Measurements from ENCODE around the gene EPB41L4B. TPM values are rescaled to one million over a fixed set of nuclear protein-coding genes. Genes with fewer than 3 reads are reported as not detected.

The EPB41L4B gene
- total RNA-seq, 4 donors from 2014 or later: 0.42 to 2.3 (median 1.5) TPM

- no peak for DNase-seq (ENCODE audit: extremely low spot score)
- H3K4me1 ChIP-seq: peaks cover 0 to 3% (median 0%) of the 10 kb centered on the region in 4 donors
- TF ChIP-seq EP300 (IDR thresholded peaks at IDR 0.05) (no peak), POLR2AphosphoS5 (IDR thresholded peaks at IDR 0.05) (no peak), POLR2A (IDR thresholded peaks at IDR 0.05; ENCODE audit: low read depth) (no peak)
- no peaks in the 10 kb centered on the region for H3K27me3 ChIP-seq
- intact Hi-C loops (cut with DNase I): no loop called here
- H3K36me3 ChIP-seq: no peaks in the 10 kb centered on the region
- WGBS: 83% methylated on average over 5 of the region's 5 CpGs
- no peak overlapping the region for H3K4me3 ChIP-seq
- H3K27ac ChIP-seq (replicated peaks in 1 of 4): no peak overlapping the region
- no peaks in the 10 kb centered on the region for H3K9me3 ChIP-seq
Measured at GRCh38 chr9:109302606-109303005, 18.3 kb downstream of the EPB41L4B start.

DNA sequence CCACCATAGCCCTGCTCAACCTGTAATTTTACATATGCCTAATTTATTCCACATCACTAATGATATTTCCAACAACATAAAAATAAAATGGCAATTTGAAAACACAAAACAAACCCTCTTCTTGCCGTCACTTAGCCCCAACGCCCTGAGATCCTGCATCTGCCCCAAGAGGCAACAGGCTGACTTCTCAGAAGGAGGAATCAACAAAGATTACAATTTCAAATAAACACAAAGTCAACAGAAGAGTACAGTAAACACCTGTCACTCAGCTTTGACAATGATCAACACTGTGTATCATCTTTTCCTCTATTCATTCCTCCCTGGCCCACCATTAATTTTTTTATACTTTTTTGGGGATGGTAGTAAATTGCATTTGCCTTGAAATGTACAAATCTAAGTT lies 19.8 kb downstream of the EPB41L4B start:
- no peaks in the 10 kb centered on the region for H3K27me3 ChIP-seq
- 61% methylated on average over 2 of the region's 2 CpGs for WGBS
- no peak overlapping the region for H3K27ac ChIP-seq (replicated peaks in 1 of 4)
- no peak overlapping the region for H3K4me3 ChIP-seq
- DNase-seq (ENCODE audit: extremely low spot score): no peak
- H3K9me3 ChIP-seq: no peaks in the 10 kb centered on the region
- no peaks in the 10 kb centered on the region for H3K36me3 ChIP-seq
- H3K4me1 ChIP-seq: peaks cover 0 to 3% (median 0%) of the 10 kb centered on the region in 4 donors
- TF ChIP-seq POLR2AphosphoS5 (IDR thresholded peaks at IDR 0.05): no peak
- no peak for TF ChIP-seq EP300 (IDR thresholded peaks at IDR 0.05)
- TF ChIP-seq POLR2A (IDR thresholded peaks at IDR 0.05; ENCODE audit: low read depth): no peak
- TF ChIP-seq, protein P1, sequence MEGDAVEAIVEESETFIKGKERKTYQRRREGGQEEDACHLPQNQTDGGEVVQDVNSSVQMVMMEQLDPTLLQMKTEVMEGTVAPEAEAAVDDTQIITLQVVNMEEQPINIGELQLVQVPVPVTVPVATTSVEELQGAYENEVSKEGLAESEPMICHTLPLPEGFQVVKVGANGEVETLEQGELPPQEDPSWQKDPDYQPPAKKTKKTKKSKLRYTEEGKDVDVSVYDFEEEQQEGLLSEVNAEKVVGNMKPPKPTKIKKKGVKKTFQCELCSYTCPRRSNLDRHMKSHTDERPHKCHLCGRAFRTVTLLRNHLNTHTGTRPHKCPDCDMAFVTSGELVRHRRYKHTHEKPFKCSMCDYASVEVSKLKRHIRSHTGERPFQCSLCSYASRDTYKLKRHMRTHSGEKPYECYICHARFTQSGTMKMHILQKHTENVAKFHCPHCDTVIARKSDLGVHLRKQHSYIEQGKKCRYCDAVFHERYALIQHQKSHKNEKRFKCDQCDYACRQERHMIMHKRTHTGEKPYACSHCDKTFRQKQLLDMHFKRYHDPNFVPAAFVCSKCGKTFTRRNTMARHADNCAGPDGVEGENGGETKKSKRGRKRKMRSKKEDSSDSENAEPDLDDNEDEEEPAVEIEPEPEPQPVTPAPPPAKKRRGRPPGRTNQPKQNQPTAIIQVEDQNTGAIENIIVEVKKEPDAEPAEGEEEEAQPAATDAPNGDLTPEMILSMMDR (IDR thresholded peaks at IDR 0.05): no peak
- intact Hi-C loops (cut with DNase I): no loop called here

DNA sequence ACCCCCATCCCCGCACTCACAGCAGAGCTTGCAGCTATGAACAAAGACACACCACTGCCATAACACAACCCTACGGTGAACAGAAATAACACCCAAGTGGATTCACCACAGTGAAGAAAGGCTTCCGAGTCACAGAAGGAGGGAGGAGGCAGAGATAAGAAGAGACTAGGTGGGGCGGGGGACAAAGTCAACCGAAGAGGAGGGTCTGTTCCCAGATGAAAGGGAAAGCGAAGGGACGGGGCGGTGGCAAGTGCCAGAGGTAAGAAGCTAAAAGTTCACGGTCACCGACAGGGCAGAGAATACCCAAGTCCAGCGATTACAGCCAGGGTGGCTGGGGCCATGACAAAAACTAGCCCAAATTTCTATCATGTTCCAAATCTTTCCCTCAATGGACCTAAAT lies 21.0 kb downstream of the EPB41L4B start:
- Histone ChIP-seq H3K36me3 (no peaks in the 10 kb centered on the region), H3K4me1 (peaks cover 0 to 3% (median 0%) of the 10 kb centered on the region in 4 donors), H3K4me3 (no peak overlapping the region), H3K27ac (replicated peaks in 1 of 4) (no peak overlapping the region), H3K27me3 (no peaks in the 10 kb centered on the region), H3K9me3 (no peaks in the 10 kb centered on the region)
- intact Hi-C loops (cut with DNase I): no loop called here
- no peak for DNase-seq (ENCODE audit: extremely low spot score)
- TF ChIP-seq, protein P1 (IDR thresholded peaks at IDR 0.05): no peak
- TF ChIP-seq EP300 (IDR thresholded peaks at IDR 0.05) (no peak), POLR2AphosphoS5 (IDR thresholded peaks at IDR 0.05) (no peak), POLR2A (IDR thresholded peaks at IDR 0.05; ENCODE audit: low read depth) (no peak)
- 92% methylated on average over 11 of the region's 11 CpGs for WGBS

DNA sequence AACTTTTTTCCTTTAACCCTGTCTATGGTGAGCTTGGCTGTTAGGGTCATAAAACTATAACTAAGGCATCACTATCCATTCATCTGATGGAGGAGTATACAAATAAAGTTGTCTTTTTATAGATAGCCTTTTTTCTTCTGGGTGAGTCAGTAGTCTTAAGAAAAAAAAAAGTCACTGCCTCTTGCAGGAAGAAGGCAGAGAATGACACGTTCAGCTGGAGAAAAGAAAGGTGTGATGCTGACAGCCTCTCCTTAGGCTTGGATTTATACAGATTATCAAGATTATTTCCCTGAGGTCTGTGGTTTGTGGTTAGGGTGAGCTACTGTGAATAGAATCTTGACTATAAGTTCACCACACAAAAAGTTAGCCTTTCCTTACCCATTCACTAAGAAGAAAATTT lies 23.0 kb downstream of the EPB41L4B start:
- DNase-seq (ENCODE audit: extremely low spot score): no peak
- Histone ChIP-seq H3K36me3 (no peaks in the 10 kb centered on the region), H3K4me3 (no peak overlapping the region), H3K9me3 (no peaks in the 10 kb centered on the region), H3K4me1 (no peaks in the 10 kb centered on the region), H3K27ac (replicated peaks in 1 of 4) (no peak overlapping the region), H3K27me3 (no peaks in the 10 kb centered on the region)
- WGBS: 43% methylated on average over 1 of the region's 1 CpG
- TF ChIP-seq POLR2AphosphoS5 (IDR thresholded peaks at IDR 0.05) (no peak), EP300 (IDR thresholded peaks at IDR 0.05) (no peak), POLR2A (IDR thresholded peaks at IDR 0.05; ENCODE audit: low read depth) (no peak)
- TF ChIP-seq, protein P1 (IDR thresholded peaks at IDR 0.05): no peak
- intact Hi-C loops (cut with DNase I): no loop called here

DNA sequence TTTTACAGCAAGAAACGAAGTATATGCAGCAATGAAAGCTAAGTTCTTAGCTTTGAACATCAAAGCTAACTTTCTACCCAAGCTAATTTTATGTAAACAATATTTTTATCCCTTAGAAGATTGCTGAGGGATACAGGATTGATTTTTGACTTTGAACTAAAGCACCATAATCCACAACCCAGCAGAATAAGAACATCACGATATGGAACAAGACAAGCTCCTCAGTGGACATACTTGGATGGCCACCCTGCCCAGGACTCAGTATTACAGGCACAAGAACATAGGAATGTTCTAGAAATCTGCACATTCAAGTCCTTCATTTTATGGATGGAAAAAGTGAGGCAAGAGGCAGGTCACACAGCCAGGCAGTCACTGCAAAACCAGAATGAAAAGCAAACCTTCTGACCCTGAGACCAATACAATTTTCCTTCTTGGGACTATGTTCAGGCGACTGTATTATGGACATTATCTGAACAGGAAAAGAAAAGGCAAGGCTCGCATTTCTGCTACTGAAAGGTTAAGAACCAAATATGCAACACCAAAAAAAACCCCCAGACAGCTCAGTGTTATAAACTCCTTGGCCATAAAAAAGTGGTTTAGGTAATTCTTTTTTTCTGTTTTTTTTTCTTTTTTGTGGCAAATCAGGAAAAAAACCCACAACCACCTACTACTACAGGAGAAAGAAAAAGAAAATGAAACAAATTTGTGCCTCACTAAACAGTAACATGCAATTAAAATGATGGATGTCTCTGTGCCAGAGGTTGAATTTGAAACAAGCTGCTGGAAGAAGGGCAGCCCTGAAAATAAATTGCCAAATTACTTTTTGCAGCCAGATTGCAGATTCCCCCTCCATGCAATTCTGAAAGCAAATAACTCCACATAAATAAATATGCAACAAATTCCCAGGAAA lies 25.4 kb downstream of the EPB41L4B start:
- H3K27me3 ChIP-seq: no peaks in the 10 kb centered on the region
- H3K9me3 ChIP-seq: no peaks in the 10 kb centered on the region
- TF ChIP-seq POLR2AphosphoS5 (IDR thresholded peaks at IDR 0.05) (no peak), POLR2A (IDR thresholded peaks at IDR 0.05; ENCODE audit: low read depth) (no peak), EP300 (IDR thresholded peaks at IDR 0.05) (no peak)
- TF ChIP-seq, protein P1 (IDR thresholded peaks at IDR 0.05): no peak
- H3K27ac ChIP-seq (replicated peaks in 1 of 4): no peak overlapping the region
- H3K4me3 ChIP-seq: no peak overlapping the region
- H3K36me3 ChIP-seq: no peaks in the 10 kb centered on the region
- intact Hi-C loops (cut with DNase I): no loop called here
- no peaks in the 10 kb centered on the region for H3K4me1 ChIP-seq
- no peak for DNase-seq (ENCODE audit: extremely low spot score)
- 70% methylated on average over 4 of the region's 4 CpGs for WGBS

Data from esophagus muscularis mucosa (tissue), 4 donors.